GM12878 (cell line): ENCODE measurements around the gene SPATA3. TPM values are rescaled to one million over a fixed set of nuclear protein-coding genes. Genes with fewer than 3 reads are reported as not detected.

Source experiments
- ASH2L ChIP-seq: fragments of 300-600, 200-600 bp; sonication (generic); IDR thresholded peaks from 2 replicates; pipeline ENCODE4 v1.6.1; 2017; ENCODE audit warnings: low read depth, mild to moderate bottlenecking, borderline replicate concordance
- ATF7 ChIP-seq: fragments of 450-650 bp; IDR thresholded peaks from 2 replicates; pipeline ENCODE4 v1.6.1; 2016; ENCODE audit warnings: low read depth, mild to moderate bottlenecking
- BHLHE40 ChIP-seq, 2 experiments: fragments of 450-650 bp in 1 of 2; IDR thresholded peaks; 2 replicates each; pipeline ENCODE4 v1.6.1; 2011 to 2017; ENCODE audit warnings: low read depth in 2 of 2, borderline replicate concordance in 1 of 2, improper control_type of control experiment in 1 of 2, low read length in 1 of 2, mild to moderate bottlenecking in 1 of 2
- CBFB ChIP-seq: IDR thresholded peaks from 2 replicates; pipeline ENCODE4 v1.6.1; 2016; ENCODE audit warnings: antibody characterized with exemption, low read depth
- CBX3 ChIP-seq: fragments of 200-600 bp; sonication (generic); IDR thresholded peaks from 2 replicates; pipeline ENCODE4 v1.6.1; 2016; ENCODE audit warnings: low read depth, borderline replicate concordance
- HDGF ChIP-seq: fragments of 450-650 bp; IDR thresholded peaks from 2 replicates; pipeline ENCODE4 v1.6.1; 2016; ENCODE audit warnings: antibody characterized with exemption
- IRF5 ChIP-seq: fragments of 450-650 bp; IDR thresholded peaks from 2 replicates; pipeline ENCODE4 v1.6.1; 2017; ENCODE audit warnings: borderline replicate concordance
- MEF2B ChIP-seq: fragments of 450-650 bp; IDR thresholded peaks from 2 replicates; pipeline ENCODE4 v1.6.1; 2018; ENCODE audit warnings: mild to moderate bottlenecking, moderate library complexity; ENCODE audit not compliant: partially characterized antibody, poor library complexity, severe bottlenecking
- MTA3 ChIP-seq: IDR thresholded peaks from 2 replicates; pipeline ENCODE4 v1.6.1; 2012; ENCODE audit warnings: low read length, inconsistent platforms, borderline replicate concordance
- MYC ChIP-seq: IDR thresholded peaks from 2 replicates; pipeline ENCODE4 v1.6.1; 2011; ENCODE audit warnings: mild to moderate bottlenecking, low read length, moderate library complexity, inconsistent platforms; ENCODE audit not compliant: insufficient read depth, insufficient replicate concordance, insufficient read length, severe bottlenecking
- NKRF ChIP-seq: fragments of 450-650 bp; conservative IDR thresholded peaks from 2 replicates; pipeline ENCODE4 v1.6.1; 2017; ENCODE audit warnings: mild to moderate bottlenecking, moderate library complexity
- POLR2A ChIP-seq: IDR thresholded peaks from 2 replicates; pipeline ENCODE4 v1.6.1; 2011; ENCODE audit warnings: low read depth, mild to moderate bottlenecking, low read length
- SP1 ChIP-seq: IDR thresholded peaks from one replicate; pipeline ENCODE4 v1.6.1; 2011; ENCODE audit warnings: low read depth, low read length
- TBL1XR1 ChIP-seq: IDR thresholded peaks from 2 replicates; pipeline ENCODE4 v1.6.1; 2012; ENCODE audit warnings: low read depth, low read length, improper control_type of control experiment
- TCF3 ChIP-seq: IDR thresholded peaks from 2 replicates; pipeline ENCODE4 v1.6.1; 2012; ENCODE audit warnings: low read depth, mild to moderate bottlenecking, low read length, borderline replicate concordance; ENCODE audit not compliant: insufficient read depth
- TCF7 ChIP-seq: IDR thresholded peaks from 2 replicates; pipeline ENCODE4 v1.6.1; 2014; ENCODE audit warnings: antibody characterized with exemption, borderline replicate concordance
- USF1 ChIP-seq: IDR thresholded peaks from 2 replicates; pipeline ENCODE4 v1.6.1; 2011; ENCODE audit warnings: borderline replicate concordance, low read depth, mild to moderate bottlenecking, moderate library complexity, mixed read lengths, low read length; ENCODE audit not compliant: insufficient read depth; ENCODE audit errors: extremely low read length
- ZBED1 ChIP-seq: IDR thresholded peaks from 2 replicates; pipeline ENCODE4 v1.6.1; 2016; ENCODE audit warnings: borderline replicate concordance
- ZNF207 ChIP-seq: fragments of 450-650 bp; IDR thresholded peaks from 2 replicates; pipeline ENCODE4 v1.6.1; 2014; ENCODE audit warnings: antibody characterized with exemption, mild to moderate bottlenecking, borderline replicate concordance
- ZNF217 ChIP-seq: fragments of 450-650 bp; IDR thresholded peaks from 2 replicates; pipeline ENCODE4 v1.6.1; 2017; ENCODE audit warnings: antibody characterized with exemption, mild to moderate bottlenecking
- polyA plus RNA-seq, 11 experiments: library from polyadenylated mRNA; depleted of rRNA in 4 of 11; unstranded in 6 of 11; stranded (reverse) in 5 of 11; fragments of >200 nt; fragmentation: Nextera tagmentation in 4 of 11; fragmentation: Illumina TruSeq in 1 of 11; extraction: Ambion mirVana in 4 of 11; extraction: Trizol in 1 of 11; gene quantifications; 1 replicate in 1 of 11; 2 replicates in 10 of 11; pipeline versions ENCODE4 v1.2.1 to v1.2.3, GENCODE V29; 2011 to 2016; ENCODE audit warnings: inconsistent platforms in 2 of 11, missing spikeins in 2 of 11, low read depth in 1 of 11
- total RNA-seq, 4 experiments: library from RNA; depleted of rRNA in 3 of 4; stranded (reverse); fragments of >200 nt in 3 of 4; fragmentation: Illumina TruSeq in 1 of 4; extraction: Trizol in 1 of 4; gene quantifications; 2 replicates each; pipeline versions ENCODE4 v1.2.1 to v1.2.3, GENCODE V29; 2013 to 2021
- TF ChIP-seq, protein P1 (sequence below): IDR thresholded peaks from 2 replicates; pipeline ENCODE4 v1.6.1; 2012; ENCODE audit warnings: low read length, inconsistent platforms
- TF ChIP-seq, protein P2 (sequence below): fragments of 450-650 bp; IDR thresholded peaks from 2 replicates; pipeline ENCODE4 v1.6.1; 2017; ENCODE audit warnings: mild to moderate bottlenecking, moderate library complexity

Gene SPATA3
- total and polyA plus RNA-seq, 10 of the 15 experiments (the other 5 are each of a cell fraction or from before 2014, with no cell fraction given) = not detected

GRCh38 chr2:230950874-230951339 lies 45.0 kb upstream of the SPATA3 start (continued):
- TF ChIP-seq IRF5 = no peak
- no peak for TF ChIP-seq USF1
- no peak; the same call in 1 of the 2 replicates for TF ChIP-seq ASH2L
- no peak for TF ChIP-seq MTA3
- no peak for TF ChIP-seq HDGF
- peak; percentile 50 for TF ChIP-seq ZBED1
- no peak for TF ChIP-seq ZNF217
- TF ChIP-seq BHLHE40 (IDR thresholded peaks at IDR 0.05; ENCODE audit: borderline replicate concordance in 1 of 2, low read depth in 2 of 2, low read length in 1 of 2) = no peak
- TF ChIP-seq NKRF = no peak
- no peak for TF ChIP-seq TCF3
- no peak for TF ChIP-seq TBL1XR1
- TF ChIP-seq, protein P1, sequence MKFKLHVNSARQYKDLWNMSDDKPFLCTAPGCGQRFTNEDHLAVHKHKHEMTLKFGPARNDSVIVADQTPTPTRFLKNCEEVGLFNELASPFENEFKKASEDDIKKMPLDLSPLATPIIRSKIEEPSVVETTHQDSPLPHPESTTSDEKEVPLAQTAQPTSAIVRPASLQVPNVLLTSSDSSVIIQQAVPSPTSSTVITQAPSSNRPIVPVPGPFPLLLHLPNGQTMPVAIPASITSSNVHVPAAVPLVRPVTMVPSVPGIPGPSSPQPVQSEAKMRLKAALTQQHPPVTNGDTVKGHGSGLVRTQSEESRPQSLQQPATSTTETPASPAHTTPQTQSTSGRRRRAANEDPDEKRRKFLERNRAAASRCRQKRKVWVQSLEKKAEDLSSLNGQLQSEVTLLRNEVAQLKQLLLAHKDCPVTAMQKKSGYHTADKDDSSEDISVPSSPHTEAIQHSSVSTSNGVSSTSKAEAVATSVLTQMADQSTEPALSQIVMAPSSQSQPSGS = no peak
- no peak for TF ChIP-seq SP1
- peak; percentile 38 for TF ChIP-seq MEF2B
- TF ChIP-seq CBX3 = no peak
- TF ChIP-seq POLR2A = peak; percentile 68; the same call in 1 of the 2 replicates
- 0 out of 2 replicates have a peak, but pooled peaks have one; percentile 28 for TF ChIP-seq ZNF207
- TF ChIP-seq, protein P2, sequence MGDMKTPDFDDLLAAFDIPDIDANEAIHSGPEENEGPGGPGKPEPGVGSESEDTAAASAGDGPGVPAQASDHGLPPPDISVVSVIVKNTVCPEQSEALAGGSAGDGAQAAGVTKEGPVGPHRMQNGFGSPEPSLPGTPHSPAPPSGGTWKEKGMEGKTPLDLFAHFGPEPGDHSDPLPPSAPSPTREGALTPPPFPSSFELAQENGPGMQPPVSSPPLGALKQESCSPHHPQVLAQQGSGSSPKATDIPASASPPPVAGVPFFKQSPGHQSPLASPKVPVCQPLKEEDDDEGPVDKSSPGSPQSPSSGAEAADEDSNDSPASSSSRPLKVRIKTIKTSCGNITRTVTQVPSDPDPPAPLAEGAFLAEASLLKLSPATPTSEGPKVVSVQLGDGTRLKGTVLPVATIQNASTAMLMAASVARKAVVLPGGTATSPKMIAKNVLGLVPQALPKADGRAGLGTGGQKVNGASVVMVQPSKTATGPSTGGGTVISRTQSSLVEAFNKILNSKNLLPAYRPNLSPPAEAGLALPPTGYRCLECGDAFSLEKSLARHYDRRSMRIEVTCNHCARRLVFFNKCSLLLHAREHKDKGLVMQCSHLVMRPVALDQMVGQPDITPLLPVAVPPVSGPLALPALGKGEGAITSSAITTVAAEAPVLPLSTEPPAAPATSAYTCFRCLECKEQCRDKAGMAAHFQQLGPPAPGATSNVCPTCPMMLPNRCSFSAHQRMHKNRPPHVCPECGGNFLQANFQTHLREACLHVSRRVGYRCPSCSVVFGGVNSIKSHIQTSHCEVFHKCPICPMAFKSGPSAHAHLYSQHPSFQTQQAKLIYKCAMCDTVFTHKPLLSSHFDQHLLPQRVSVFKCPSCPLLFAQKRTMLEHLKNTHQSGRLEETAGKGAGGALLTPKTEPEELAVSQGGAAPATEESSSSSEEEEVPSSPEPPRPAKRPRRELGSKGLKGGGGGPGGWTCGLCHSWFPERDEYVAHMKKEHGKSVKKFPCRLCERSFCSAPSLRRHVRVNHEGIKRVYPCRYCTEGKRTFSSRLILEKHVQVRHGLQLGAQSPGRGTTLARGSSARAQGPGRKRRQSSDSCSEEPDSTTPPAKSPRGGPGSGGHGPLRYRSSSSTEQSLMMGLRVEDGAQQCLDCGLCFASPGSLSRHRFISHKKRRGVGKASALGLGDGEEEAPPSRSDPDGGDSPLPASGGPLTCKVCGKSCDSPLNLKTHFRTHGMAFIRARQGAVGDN = no peak
- 0 out of 2 replicates have a peak, but pooled peaks have one; percentile 41 for TF ChIP-seq ATF7
- no peak for TF ChIP-seq MYC
- TF ChIP-seq CBFB = no peak
- no peak for TF ChIP-seq TCF7
